HG03575 (cell line): ENCODE data around the gene IQSEC3.
"Not testable (repeated sequence)": the region's sequence is repeated elsewhere in the genome, so short reads cannot be mapped to it uniquely, and the experiment has no call there.

Experiments used
- ATAC-seq: cut with Tn5 transposase; IDR thresholded peaks from one replicate; pipeline ENCODE4 v1.9.1; 2021; ENCODE audit not compliant: unreplicated experiment, insufficient number of reproducible peaks, low FRiP score; ENCODE audit errors: extremely low read depth

The IQSEC3 gene

GRCh38 chr12:182381-182892 lies 115.9 kb downstream of the IQSEC3 start:
- ATAC-seq = no peak

GRCh38 chr12:184811-185575 lies 118.4 kb downstream of the IQSEC3 start:
- no peak for ATAC-seq

- no peak for ATAC-seq
Observed at GRCh38 chr12:185576-185955, 119.0 kb downstream of the IQSEC3 start.

- no peak for ATAC-seq
Observed at GRCh38 chr12:186006-186625, 119.5 kb downstream of the IQSEC3 start.

- not testable (repeated sequence) for ATAC-seq
Observed at GRCh38 chr12:187986-188909, 121.7 kb downstream of the IQSEC3 start.

- no peak for ATAC-seq
Observed at GRCh38 chr12:188910-189621, 122.5 kb downstream of the IQSEC3 start.

GRCh38 chr12:189622-189962 lies 123.0 kb downstream of the IQSEC3 start:
- ATAC-seq = no peak

- no peak for ATAC-seq
Observed at GRCh38 chr12:190881-191280, 124.3 kb downstream of the IQSEC3 start.

- ATAC-seq = no peak
Observed at GRCh38 chr12:191541-191940, 125.0 kb downstream of the IQSEC3 start.

- ATAC-seq = no peak
Observed at GRCh38 chr12:193261-193660, 126.7 kb downstream of the IQSEC3 start.

GRCh38 chr12:194276-194675 lies 127.7 kb downstream of the IQSEC3 start:
- ATAC-seq = no peak

GRCh38 chr12:195156-195555 lies 128.6 kb downstream of the IQSEC3 start:
- no peak for ATAC-seq

GRCh38 chr12:195951-196350 lies 129.4 kb downstream of the IQSEC3 start:
- ATAC-seq = no peak

GRCh38 chr12:196436-196835 lies 129.9 kb downstream of the IQSEC3 start:
- no peak for ATAC-seq

- ATAC-seq = no peak
Observed at GRCh38 chr12:197347-197746, 130.8 kb downstream of the IQSEC3 start.

GRCh38 chr12:197911-198695 lies 131.5 kb downstream of the IQSEC3 start:
- ATAC-seq = no peak

- ATAC-seq = no peak
Observed at GRCh38 chr12:198705-199104, 132.1 kb downstream of the IQSEC3 start.

GRCh38 chr12:201361-201760 lies 134.8 kb downstream of the IQSEC3 start:
- no peak for ATAC-seq
